NCI-H2227 (cell line): ENCODE data around the gene RFNG.

ENCODE experiments used
- DNase-seq: peaks from one replicate; lab custom pipeline; 2025; ENCODE audit not compliant: unreplicated experiment; lab: John Stamatoyannopoulos, UW

RFNG gene

DNA sequence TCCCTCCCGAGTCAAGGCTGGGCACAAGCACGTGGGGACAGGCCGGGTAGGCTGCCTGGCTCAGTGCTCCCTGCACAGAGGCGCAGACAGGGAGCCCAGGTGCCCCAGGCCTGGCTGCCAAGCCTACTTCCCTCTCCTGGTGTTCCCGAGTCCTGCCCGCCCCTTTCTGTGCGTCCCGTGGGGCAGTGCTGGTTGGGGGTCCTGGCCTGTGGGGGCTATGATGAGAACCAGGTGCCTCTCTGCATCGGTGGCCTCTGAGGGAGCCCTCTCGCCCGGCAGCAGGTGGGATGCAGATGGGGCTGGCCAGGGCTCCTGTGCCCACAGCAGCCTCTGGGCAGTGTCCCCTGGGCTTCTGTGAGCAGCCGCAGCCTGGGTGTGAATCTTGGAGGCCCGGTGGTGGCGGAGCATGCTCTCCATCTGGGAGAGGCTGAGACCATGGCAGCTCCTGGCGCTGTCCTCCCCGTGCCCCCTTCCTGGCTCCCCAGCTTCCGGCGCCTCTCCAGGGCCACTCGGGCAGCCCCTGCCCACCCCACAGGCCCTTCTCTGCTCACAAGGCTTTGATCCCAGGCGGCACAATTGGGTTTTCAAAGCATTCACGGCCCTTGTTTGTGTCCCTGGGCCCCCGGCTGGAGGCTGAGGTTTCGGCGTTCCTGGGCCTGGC is 36.2 kb downstream of the RFNG start:
- no peak for DNase-seq

GRCh38 chr17:82014971-82015310 is 36.7 kb downstream of the RFNG start:
- DNase-seq: no peak

- peak; percentile 43 for DNase-seq
These were observed 37.2 kb downstream of the RFNG start for GRCh38 chr17:82014432-82014831.

DNA sequence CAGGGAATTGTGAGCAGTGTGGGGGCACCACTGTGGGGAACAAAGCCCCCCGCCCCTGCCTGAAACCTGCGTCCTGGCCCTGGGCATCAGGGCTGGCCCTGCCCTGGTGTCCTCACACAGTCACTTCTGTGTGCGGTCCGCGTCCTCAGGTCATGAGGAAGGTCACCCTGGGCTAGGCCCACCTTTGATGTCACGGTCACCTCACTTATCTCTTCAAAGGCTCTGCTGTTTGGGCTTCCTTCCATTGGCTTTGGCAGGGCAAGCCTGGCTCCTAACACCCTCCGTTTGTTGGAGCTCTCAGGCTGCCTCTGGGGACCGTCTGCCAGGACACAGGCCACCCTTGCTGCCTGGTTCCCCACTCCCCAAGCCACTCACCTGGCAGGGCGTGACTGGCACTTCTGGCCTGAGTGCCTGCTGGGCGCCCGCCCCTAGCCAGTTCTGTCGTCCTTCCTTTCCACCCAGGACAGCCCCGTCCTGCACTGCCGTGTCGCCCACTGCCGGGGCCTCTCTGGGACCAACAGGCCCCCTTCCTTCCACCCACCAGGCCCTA is 37.8 kb downstream of the RFNG start:
- no peak for DNase-seq

GRCh38 chr17:82013341-82013740 is 38.3 kb downstream of the RFNG start:
- peak; percentile 62 for DNase-seq

- peak; percentile 71 for DNase-seq
These were observed 38.8 kb downstream of the RFNG start for GRCh38 chr17:82012640-82013295.

- no peak for DNase-seq
These were observed 39.4 kb downstream of the RFNG start for GRCh38 chr17:82012261-82012639.

DNA sequence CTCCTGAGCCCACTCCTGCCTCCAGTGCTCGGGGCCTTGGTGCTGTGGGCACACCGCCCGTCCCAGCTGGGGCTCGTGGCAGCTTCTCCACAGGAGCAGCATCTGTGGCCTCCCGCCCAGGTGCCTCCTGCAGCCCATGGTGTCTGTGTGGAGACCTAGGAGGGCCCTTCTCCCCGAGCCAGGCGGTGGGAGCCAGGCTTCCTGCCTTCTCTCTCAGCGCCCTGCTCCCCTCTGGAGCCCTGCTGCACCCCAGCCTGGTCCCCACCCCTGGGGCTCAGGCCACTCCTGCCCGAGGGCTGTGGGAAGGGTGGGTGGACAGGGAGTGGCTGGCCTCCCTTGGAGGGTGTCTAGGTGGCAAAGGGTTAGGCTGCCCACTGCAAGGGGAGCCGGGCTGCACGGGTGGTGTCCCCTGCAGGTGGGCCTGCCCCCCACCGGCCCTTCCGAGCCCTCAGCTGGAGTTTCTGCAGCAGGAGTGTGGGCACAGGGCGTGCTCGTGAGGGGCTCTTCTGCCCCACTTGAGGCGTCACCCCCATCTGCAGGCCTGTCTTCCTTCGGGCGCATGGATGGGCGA is 39.9 kb downstream of the RFNG start:
- no peak for DNase-seq

- DNase-seq: no peak
These were observed 40.8 kb downstream of the RFNG start for GRCh38 chr17:82010575-82011525.

DNA sequence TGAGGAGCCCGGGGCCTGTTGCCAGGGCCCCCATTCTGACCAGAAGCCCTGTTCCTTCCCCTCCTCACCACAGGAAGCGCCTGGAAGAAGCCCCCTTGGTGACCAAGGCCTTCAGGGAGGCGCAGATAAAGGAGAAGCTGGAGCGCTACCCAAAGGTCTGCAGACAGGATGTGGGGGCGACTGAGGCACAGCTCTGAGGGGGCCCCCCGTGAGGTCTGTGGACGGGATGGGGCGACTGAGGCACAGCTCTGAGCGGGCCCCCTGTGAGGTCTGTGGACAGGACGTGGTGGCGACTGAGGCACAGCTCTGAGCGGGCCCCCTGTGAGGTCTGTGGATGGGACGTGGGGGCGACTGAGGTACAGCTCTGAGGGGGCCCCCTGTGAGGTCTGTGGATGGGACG is 42.2 kb downstream of the RFNG start:
- no peak for DNase-seq

DNA sequence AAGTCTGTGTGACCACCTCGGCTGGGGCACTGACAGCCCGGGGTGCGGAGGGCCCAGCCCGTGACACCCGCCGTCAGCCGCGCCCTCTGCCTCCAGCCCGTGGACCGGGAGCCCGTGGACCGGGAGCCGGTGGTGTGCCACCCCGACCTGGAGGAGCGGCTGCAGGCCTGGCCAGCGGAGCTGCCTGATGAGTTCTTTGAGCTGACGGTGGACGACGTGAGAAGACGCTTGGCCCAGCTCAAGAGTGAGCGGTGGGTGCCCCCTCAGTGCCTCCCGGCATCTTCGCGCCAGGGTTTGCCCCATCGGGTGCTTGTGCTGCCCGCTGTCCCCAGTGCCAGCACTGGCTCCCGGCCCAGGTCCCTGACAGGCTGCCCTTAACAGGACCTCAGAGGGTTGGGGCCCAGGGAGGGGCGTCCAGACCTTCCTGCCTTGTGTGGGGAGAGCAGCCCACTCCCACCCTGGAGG is 42.6 kb downstream of the RFNG start:
- DNase-seq: no peak

DNA sequence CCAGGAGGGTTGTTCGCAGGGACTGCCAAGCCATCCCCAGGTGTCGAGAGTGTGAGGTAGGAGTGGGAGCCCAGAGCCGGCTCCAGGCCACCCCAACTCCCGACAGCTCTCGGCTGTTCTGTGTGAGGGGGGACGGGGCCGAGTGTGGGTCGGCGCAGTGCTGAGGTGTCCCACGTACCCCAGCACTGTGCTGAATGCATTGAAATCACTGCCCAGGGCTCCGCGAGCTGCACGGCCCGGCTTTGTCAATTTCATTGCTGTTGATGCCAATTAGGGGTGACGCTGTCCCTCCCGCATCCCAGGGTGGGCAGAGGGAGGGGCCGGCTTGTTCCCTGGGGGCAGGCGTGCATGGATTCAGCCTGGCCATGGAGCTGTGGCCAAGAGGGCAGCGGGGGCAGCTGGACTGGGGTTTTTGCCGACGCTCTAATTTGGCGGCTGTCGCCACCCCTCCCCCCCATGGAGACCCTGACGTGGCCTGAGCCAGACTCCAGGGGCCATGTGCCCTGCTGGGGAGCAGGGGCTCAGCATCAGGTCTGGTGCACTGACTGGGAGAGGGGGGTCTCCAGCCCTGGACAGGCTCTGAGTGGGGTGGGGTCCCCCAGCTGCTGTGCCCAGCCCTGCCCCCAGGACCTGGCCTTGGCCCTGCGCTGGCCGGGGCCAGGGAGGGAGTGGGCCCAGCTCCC is 43.2 kb downstream of the RFNG start:
- DNase-seq: no peak

GRCh38 chr17:82007495-82008257 is 43.9 kb downstream of the RFNG start:
- DNase-seq: no peak

GRCh38 chr17:82007228-82007494 is 44.5 kb downstream of the RFNG start:
- DNase-seq: no peak

- no peak for DNase-seq
These were observed 45.0 kb downstream of the RFNG start for GRCh38 chr17:82006468-82007227.

DNA sequence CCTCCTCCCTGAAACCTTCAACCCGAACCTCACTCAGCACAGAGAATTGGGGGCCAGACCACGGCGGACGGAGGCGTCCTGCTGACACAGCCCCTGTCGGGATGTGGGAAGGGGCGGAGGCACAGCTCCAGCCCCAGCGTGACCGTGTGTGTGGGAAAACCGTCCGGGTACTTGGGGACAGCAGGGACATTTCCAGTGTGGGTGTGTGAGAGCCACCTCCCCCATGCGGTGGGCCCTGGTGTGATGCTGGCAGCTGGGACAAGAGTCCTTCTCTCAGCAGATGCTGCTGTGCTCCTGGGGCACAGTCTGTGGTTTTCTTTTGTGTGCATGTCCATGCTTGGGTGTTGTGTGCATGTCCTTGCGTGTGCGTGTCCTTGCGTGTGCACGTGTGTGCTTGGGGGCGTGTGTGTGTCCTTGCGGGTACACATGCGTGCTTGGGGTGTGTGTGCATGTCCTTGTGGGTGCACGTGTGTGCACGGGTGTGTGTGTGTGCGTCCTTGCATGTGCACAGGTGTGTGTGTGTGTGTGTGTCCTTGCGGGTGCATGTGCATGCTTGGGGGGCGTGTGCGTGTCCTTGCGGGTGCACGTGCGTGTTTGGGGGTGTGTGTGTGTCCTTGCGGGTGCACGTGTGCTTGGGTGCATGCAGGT is 45.8 kb downstream of the RFNG start:
- DNase-seq: no peak

DNA sequence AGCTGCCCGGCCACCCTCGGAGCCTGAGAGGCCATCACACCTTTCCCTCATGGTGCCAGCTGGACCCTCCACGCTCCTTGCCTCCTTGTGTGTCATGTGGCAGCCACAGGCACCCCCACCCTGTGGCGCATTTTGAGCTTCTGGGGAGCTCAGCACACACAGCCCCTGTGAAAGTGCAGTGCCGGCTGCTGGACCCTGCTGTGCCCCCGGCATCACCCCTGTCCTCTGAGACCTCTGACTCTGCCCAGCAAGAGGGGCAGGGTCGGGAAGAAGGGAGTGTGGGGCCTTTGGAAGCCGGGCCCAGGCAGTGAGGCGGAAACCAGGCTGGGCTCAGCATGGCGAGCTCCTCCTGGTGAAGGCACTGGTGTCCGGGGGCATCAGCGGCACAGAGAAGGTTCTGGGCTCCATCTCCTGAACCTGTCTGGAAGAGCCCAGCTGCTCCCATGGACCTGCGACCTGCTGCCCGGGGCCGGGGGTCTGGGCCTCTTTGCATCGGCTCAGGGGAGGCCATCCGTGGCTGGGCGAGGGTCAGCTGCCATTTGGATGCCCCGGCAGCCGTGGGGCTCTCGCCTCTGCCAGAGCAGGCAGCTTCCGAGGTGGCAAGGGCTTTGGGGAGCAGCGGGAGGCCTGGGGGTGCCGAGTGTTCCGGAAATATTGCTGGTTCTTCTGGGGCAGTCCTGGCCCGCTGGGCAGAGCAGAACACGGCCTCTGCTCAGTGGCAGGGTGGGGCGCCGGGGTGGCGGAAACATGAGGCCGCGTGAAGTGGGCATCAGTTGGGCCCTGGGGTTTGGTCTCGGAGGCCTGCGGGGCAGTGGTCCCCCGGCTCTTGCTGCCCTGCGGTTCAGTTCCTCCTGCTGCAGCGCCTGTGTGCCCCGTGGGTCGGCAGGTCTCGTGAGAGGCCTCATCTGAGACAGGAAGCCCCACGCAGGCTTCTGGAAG is 46.8 kb downstream of the RFNG start:
- DNase-seq: no peak
